HEK293 (cell line): ENCODE results near the gene PLP1.

Source experiments
- SCRT1 ChIP-seq: fragments of 450-650 bp; formaldehyde crosslinking; IDR thresholded peaks from 2 replicates; pipeline ENCODE4 v1.5.1; 2016; ENCODE audit warnings: missing biosample characterization, missing genetic modification characterization, borderline replicate concordance
- ZBTB1 ChIP-seq: fragments of 450-650 bp; formaldehyde crosslinking; IDR thresholded peaks from 2 replicates; pipeline ENCODE4 v1.5.1; 2016; ENCODE audit warnings: missing biosample characterization, missing genetic modification characterization
- ZNF132 ChIP-seq: fragments of 450-650 bp; formaldehyde crosslinking; IDR thresholded peaks from 2 replicates; pipeline ENCODE4 v1.5.1; 2017; ENCODE audit warnings: missing biosample characterization, missing genetic modification characterization, borderline replicate concordance
- ZNF221 ChIP-seq: fragments of 450-650 bp; formaldehyde crosslinking; IDR thresholded peaks from 2 replicates; pipeline ENCODE4 v1.5.1; 2017; ENCODE audit warnings: missing biosample characterization, missing genetic modification characterization, borderline replicate concordance
- ZNF24 ChIP-seq: fragments of 450-650 bp; formaldehyde crosslinking; IDR thresholded peaks from 2 replicates; pipeline ENCODE4 v1.5.1; 2016; ENCODE audit warnings: missing biosample characterization, missing genetic modification characterization
- ZNF747 ChIP-seq: fragments of 450-650 bp; formaldehyde crosslinking; IDR thresholded peaks from 2 replicates; pipeline ENCODE4 v1.5.1; 2016; ENCODE audit warnings: missing biosample characterization, missing genetic modification characterization
- TF ChIP-seq, protein P1 (sequence below): fragments of 450-650 bp; formaldehyde crosslinking; IDR thresholded peaks from 2 replicates; pipeline ENCODE4 v1.5.1; 2016; ENCODE audit warnings: missing biosample characterization, missing genetic modification characterization

GRCh38 chrX:103800318-103800717 is 23.7 kb downstream of the PLP1 start:
- TF ChIP-seq ZNF221 (tag by site-specific recombination) (no peak), ZBTB1 (no peak), ZNF132 (tag by site-specific recombination) (no peak), ZNF747 (tag by site-specific recombination) (no peak), ZNF24 (tag by site-specific recombination) (no peak), SCRT1 (tag by site-specific recombination) (no peak)
- TF ChIP-seq, protein P1, sequence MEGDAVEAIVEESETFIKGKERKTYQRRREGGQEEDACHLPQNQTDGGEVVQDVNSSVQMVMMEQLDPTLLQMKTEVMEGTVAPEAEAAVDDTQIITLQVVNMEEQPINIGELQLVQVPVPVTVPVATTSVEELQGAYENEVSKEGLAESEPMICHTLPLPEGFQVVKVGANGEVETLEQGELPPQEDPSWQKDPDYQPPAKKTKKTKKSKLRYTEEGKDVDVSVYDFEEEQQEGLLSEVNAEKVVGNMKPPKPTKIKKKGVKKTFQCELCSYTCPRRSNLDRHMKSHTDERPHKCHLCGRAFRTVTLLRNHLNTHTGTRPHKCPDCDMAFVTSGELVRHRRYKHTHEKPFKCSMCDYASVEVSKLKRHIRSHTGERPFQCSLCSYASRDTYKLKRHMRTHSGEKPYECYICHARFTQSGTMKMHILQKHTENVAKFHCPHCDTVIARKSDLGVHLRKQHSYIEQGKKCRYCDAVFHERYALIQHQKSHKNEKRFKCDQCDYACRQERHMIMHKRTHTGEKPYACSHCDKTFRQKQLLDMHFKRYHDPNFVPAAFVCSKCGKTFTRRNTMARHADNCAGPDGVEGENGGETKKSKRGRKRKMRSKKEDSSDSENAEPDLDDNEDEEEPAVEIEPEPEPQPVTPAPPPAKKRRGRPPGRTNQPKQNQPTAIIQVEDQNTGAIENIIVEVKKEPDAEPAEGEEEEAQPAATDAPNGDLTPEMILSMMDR (tag by site-specific recombination) = no peak
